ENCODE results near the gene HK1. TPM values are rescaled to one million over a fixed set of nuclear protein-coding genes. Genes with fewer than 3 reads are reported as not detected.
"Not testable (repeated sequence)": the region's sequence is repeated elsewhere in the genome, so short reads cannot be mapped to it uniquely, and the experiment has no call there.

Gene HK1
- total RNA-seq, 1 donor from 2014 or later, result 84.0 TPM

GRCh38 chr10:69332278-69333010 lies 54.1 kb downstream of the HK1 start:
- no peak for ATAC-seq
- no peak for DNase-seq
- Histone ChIP-seq H3K9me3 (no peaks in the 10 kb centered on the region), H3K36me3 (no peaks in the 10 kb centered on the region), H3K4me1 (peaks cover 85% of the 10 kb centered on the region), H3K27ac (peak overlapping the region; percentile 68), H3K4me3 (no peak overlapping the region), H3K27me3 (no peaks in the 10 kb centered on the region)
- intact Hi-C loops (cut with DNase I), result no loop called here
- TF ChIP-seq CTCF (IDR thresholded peaks at IDR 0.05), result no peak

GRCh38 chr10:69333205-69333604 lies 54.9 kb downstream of the HK1 start:
- intact Hi-C loops (cut with DNase I), result no loop called here
- Histone ChIP-seq H3K36me3 (no peaks in the 10 kb centered on the region), H3K9me3 (no peaks in the 10 kb centered on the region), H3K4me3 (no peak overlapping the region), H3K27me3 (no peaks in the 10 kb centered on the region), H3K27ac (peak overlapping the region; percentile 68), H3K4me1 (peaks cover 85% of the 10 kb centered on the region)
- ATAC-seq, result peak; percentile 72
- peak; percentile 78 for DNase-seq
- peak; percentile 39 for TF ChIP-seq CTCF (IDR thresholded peaks at IDR 0.05)

GRCh38 chr10:69333865-69334301 lies 55.6 kb downstream of the HK1 start:
- H3K27me3 ChIP-seq; DNase-seq; H3K9me3 ChIP-seq; ATAC-seq; H3K4me3 ChIP-seq; H3K36me3 ChIP-seq; intact Hi-C loops (cut with DNase I): not testable (repeated sequence)
- Histone ChIP-seq H3K27ac (peak overlapping the region; percentile 68), H3K4me1 (peaks cover 84% of the 10 kb centered on the region)

- ATAC-seq (no peak), DNase-seq (no peak)
- intact Hi-C loops (cut with DNase I), result no loop called here
- Histone ChIP-seq H3K36me3 (no peaks in the 10 kb centered on the region), H3K27me3 (no peaks in the 10 kb centered on the region), H3K27ac (peak overlapping the region; percentile 68), H3K4me1 (peaks cover 84% of the 10 kb centered on the region), H3K4me3 (no peak overlapping the region), H3K9me3 (no peaks in the 10 kb centered on the region)
- no peak for TF ChIP-seq CTCF (IDR thresholded peaks at IDR 0.05)
Observed at GRCh38 chr10:69334302-69335062, 56.2 kb downstream of the HK1 start.

GRCh38 chr10:69335063-69335587 lies 56.8 kb downstream of the HK1 start:
- intact Hi-C loops (cut with DNase I), result no loop called here
- TF ChIP-seq CTCF (IDR thresholded peaks at IDR 0.05), result no peak
- Histone ChIP-seq H3K4me3 (no peak overlapping the region), H3K4me1 (peaks cover 84% of the 10 kb centered on the region), H3K36me3 (no peaks in the 10 kb centered on the region), H3K9me3 (no peaks in the 10 kb centered on the region), H3K27me3 (no peaks in the 10 kb centered on the region), H3K27ac (peak overlapping the region; percentile 68)
- DNase-seq (peak; percentile 84), ATAC-seq (peak; percentile 81)

GRCh38 chr10:69335613-69336012 lies 57.3 kb downstream of the HK1 start:
- TF ChIP-seq CTCF (IDR thresholded peaks at IDR 0.05), result no peak
- no peaks in the 10 kb centered on the region for H3K36me3 ChIP-seq
- ATAC-seq, result no peak
- intact Hi-C loops (cut with DNase I), result no loop called here
- H3K27ac ChIP-seq, result peak overlapping the region; percentile 68
- H3K4me3 ChIP-seq, result no peak overlapping the region
- DNase-seq, result no peak
- no peaks in the 10 kb centered on the region for H3K9me3 ChIP-seq
- no peaks in the 10 kb centered on the region for H3K27me3 ChIP-seq
- peaks cover 84% of the 10 kb centered on the region for H3K4me1 ChIP-seq

Data from upper lobe of right lung (tissue), 1 donor.